Measurements from ENCODE around the gene FGD2.

GRCh38 chr6:37057128-37057471, 51.6 kb downstream of the FGD2 start:
- TF ChIP-seq MXI1 (conservative IDR thresholded peaks at IDR 0.05; ENCODE audit: poor library complexity, severe bottlenecking): no peak
- TF ChIP-seq POLR2AphosphoS5 (IDR thresholded peaks at IDR 0.05): no peak
- TF ChIP-seq, protein P1, sequence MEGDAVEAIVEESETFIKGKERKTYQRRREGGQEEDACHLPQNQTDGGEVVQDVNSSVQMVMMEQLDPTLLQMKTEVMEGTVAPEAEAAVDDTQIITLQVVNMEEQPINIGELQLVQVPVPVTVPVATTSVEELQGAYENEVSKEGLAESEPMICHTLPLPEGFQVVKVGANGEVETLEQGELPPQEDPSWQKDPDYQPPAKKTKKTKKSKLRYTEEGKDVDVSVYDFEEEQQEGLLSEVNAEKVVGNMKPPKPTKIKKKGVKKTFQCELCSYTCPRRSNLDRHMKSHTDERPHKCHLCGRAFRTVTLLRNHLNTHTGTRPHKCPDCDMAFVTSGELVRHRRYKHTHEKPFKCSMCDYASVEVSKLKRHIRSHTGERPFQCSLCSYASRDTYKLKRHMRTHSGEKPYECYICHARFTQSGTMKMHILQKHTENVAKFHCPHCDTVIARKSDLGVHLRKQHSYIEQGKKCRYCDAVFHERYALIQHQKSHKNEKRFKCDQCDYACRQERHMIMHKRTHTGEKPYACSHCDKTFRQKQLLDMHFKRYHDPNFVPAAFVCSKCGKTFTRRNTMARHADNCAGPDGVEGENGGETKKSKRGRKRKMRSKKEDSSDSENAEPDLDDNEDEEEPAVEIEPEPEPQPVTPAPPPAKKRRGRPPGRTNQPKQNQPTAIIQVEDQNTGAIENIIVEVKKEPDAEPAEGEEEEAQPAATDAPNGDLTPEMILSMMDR (IDR thresholded peaks at IDR 0.05; ENCODE audit: poor library complexity, severe bottlenecking): no peak
- no peak for TF ChIP-seq TAF1 (IDR thresholded peaks at IDR 0.05; ENCODE audit: low read depth)

Measured in neural cell (in vitro differentiated cells).